WI38 (cell line): ENCODE measurements around the gene C7orf57.

ENCODE experiments used
- H3K4me3 ChIP-seq: 2 replicates; pipeline ENCODE4 v1.5.1; 2011; ENCODE audit warnings: low read depth, mild to moderate bottlenecking, control low read depth, low read length
- TF ChIP-seq, protein P1 (sequence below): IDR thresholded peaks from 2 replicates; pipeline ENCODE4 v1.5.1; 2012; ENCODE audit warnings: low read depth, mild to moderate bottlenecking, control low read depth, low read length

C7orf57 gene

DNA sequence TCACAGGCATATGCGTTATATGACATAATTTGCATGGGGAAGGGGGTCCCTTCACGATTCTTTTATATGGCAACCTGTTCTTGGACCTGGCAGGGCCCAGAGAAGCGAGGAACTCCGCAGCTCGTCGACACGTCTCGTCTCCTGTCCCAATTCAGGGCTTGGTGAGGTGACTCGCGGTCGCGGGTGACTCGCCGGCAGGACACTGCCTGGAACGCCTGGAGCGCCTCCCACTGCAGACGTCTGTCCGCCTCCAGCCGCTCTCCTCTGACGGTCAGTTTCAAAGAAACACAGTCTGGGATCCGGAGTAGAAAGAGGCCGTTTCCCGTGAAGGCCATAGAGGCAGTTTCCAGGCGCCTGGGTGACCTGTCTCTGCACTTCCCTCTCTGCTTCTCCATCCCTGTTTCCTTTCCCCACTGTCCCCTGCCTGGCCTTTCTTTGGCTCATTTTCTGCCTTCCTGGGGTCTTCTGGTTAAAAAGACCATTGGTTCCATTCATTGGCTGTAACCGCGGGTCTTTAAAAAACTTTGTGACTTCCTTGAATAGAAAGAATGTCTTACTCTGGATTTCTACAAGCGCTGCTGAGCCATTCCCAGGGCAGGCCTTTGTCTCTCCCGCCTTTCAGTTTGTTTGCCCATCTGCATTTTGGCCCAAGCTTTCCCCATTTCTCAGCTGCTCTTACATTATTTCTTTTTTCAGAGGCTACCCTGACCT, 54.9 kb downstream of the C7orf57 start:
- H3K4me3 ChIP-seq = peak overlapping the region; percentile 82
- TF ChIP-seq, protein P1, sequence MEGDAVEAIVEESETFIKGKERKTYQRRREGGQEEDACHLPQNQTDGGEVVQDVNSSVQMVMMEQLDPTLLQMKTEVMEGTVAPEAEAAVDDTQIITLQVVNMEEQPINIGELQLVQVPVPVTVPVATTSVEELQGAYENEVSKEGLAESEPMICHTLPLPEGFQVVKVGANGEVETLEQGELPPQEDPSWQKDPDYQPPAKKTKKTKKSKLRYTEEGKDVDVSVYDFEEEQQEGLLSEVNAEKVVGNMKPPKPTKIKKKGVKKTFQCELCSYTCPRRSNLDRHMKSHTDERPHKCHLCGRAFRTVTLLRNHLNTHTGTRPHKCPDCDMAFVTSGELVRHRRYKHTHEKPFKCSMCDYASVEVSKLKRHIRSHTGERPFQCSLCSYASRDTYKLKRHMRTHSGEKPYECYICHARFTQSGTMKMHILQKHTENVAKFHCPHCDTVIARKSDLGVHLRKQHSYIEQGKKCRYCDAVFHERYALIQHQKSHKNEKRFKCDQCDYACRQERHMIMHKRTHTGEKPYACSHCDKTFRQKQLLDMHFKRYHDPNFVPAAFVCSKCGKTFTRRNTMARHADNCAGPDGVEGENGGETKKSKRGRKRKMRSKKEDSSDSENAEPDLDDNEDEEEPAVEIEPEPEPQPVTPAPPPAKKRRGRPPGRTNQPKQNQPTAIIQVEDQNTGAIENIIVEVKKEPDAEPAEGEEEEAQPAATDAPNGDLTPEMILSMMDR = no peak

DNA sequence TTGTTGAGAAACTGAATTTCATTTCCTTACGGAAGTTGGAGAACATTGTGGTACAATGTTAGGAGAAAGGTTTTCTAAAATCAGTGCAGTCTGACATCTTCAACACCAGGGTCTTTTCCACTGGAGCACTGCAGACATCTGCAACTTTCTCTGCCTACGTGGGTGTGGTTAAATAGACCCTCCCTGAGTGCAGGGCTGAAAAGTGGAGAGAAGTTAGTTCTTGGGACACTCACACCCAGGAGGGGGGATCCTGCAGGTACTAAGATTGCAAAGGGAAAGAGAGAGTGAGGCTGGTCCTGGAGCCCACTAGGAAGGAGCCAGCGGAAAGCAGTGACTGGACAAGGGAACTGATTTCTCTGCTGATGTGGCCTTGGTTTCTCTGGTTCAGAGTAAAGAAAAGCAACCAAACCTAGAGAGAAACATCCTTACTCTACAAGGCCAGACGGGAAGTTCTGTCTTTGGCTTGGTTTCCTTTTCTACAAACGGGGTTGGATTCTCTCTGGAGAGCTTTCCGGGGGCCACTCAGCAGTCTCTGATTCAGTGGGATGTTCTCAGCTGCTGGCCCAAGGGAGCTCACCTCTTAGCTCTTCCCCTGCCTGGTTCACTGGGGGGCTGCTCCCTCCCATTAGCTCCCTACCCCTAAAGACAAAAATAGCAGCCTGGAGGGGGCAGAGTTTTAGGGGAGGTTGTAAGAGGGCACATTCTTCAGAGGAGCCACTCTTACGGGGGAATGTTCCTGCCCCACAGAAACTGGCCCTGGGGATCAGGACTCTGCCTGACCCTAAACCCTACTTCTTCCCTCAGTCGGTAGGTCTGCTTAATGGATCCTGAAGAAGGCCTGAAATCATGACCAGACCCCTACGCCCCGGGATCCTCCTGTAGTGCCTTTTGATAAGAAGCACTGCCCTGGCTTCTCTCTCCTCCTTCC, 56.4 kb downstream of the C7orf57 start:
- H3K4me3 ChIP-seq = no peak overlapping the region
- TF ChIP-seq, protein P1 = no peak

DNA sequence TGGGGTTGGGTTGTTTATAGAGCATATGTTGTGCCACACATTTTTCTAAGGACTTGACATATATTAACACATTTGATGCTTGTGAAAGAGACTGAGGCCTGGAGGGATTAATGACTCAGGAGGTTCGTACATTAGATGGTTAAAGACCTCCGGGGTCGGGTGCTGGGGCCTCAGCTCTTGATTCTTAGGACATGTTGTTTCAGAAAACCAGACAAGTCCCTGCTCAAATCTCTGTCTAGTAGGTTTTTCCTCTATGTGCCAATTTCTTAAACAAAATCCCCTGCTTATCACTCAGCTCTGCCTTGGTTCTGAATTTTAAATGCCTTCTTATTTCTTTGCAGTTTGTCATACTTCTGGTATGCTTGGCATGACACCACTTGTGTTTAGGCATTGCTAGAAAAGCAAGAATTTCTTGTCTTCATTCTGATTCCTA, 59.5 kb downstream of the C7orf57 start:
- no peak overlapping the region for H3K4me3 ChIP-seq
- TF ChIP-seq, protein P1 = no peak

DNA sequence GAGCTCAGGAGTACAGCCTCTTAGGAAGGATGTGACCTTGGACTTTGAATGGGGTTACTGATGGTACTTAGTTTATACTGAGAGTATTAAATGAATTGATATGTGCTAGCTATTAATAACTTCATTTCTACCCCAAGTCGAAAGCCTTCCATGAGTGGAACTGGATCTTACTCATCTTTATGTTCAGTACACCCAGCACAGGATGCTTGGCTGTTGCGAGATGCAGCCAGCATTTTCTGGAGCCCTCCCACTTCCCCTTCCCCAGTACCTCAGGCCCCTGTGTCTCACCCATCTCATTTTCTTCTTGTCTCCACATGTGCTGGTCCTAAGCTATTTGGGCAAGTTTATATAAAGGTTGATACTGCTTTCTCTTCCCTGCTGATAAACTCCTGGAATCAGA, 60.9 kb downstream of the C7orf57 start:
- TF ChIP-seq, protein P1 = no peak
- H3K4me3 ChIP-seq = no peak overlapping the region

DNA sequence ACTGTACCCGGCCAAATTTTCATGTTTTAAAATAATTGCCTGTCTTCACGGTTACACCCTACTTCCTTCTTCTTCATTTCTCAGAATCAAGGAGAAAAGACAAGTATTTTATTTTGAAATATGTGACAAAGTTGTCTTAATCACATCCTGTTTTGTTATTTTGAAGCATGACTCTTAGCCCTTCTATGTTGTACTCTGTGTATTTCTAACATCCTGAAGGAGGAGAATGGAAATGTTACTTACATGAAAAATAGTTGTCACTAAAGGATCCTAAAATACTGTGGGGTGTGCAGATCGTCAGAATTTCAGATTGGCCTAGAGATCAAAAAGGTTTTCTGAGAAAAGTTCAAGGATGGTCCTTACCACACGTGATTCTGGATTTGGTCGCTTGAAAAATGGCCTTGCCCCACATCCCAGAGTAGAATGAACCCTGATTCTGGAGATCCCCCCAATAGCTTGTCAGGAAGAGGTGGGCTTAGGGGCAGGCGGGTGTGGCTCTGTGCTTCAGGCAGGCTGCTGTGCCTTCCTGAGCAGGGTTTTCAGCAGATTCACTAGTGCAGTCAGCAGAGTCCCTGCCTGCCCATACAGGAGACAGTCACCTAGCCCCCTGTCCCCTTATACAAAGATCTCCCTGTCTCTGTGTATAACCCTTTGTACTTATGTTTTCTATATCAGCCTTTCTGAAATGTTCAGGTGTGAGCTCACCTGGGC, 62.3 kb downstream of the C7orf57 start:
- TF ChIP-seq, protein P1 = no peak

DNA sequence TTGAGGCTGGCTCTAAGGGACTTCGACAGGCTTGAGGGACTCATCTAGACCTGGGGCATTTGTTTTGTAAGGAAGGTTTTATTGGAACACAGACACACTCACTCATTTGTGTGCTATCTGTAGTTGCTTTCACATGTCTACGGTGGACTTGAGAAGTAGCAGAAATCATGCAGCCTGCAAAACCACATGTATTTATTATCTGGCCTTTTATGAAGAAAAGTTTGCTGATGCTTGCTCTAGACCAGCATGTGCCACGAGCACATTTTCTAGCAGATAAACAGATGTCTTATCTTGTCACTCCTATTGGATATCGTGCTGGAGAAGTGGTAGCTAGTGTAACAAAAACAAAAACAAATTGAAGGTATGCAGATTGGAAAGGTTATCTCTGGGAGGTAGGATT, 63.5 kb downstream of the C7orf57 start:
- H3K4me3 ChIP-seq = no peak overlapping the region
- TF ChIP-seq, protein P1 = no peak

More for the DNA sequence above, 62.3 kb downstream of the C7orf57 start:
- H3K4me3 ChIP-seq = no peak overlapping the region
